ENCODE measurements around the gene HCRTR1. TPM values are rescaled to one million over a fixed set of nuclear protein-coding genes. Genes with fewer than 3 reads are reported as not detected.

The HCRTR1 gene
- polyA plus RNA-seq, 5 donors = 0.09 to 0.26 (median 0.10) TPM; not detected in 1

DNA sequence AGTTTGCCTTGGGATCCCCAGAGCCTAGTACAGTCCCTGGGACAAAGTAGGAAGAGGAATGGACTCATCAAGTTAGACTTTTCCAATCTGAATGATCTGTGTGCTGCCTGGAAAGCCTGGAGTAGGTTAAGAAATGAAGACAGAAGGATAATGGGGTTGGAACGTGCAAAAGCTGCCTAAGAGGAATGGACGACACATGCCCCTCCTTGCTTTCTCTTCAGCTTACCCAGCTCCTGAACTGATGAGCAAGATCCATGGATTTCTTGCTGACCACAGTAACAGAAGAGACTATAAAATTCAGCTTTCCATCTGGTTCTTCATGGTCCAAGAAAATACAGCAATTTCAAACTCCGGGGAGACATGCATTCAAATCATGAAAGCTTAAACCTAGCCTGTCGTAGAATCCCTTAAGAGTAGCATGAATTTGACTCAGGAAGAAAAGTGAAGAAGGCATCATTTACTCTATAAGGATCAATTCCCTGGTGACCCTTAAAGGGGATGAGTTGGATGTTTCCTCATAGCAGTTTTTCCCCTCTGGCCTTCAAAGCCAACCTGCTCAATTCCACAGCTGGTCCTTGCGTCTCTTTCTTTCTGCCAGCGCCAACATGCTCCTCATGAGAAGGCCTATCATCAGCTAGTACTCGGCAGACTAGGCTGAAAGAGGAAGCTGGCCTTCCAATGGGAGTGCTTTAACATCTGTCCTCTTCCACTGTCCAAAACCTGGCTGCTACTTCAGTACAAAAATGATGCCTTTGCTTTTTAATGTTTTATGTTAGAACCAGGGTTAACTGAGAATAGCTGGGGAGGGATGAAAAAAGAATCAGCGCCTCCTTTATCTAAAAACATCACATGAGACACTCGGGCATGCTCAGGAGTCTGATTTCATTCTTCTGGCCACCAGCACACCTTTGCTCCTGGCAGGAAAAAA lies 32.9 kb downstream of the HCRTR1 start:
- no peak for DNase-seq

DNA sequence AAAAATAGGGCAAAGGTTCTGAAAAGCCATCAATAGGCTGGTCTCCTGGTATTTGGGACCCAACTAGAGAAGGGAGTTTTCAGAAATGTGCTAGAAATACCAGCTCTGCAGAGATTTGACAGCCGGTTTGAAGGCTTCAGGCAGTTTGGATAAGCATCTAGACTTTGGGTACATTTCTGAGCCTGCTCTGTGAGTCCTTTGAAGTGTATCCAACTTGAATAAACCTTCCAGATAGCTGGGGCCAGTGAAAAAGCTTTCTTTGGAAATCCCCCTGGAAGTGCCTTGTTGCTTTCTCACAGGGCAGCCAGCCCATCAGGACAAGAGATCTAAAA lies 33.6 kb downstream of the HCRTR1 start:
- no peak for DNase-seq

DNA sequence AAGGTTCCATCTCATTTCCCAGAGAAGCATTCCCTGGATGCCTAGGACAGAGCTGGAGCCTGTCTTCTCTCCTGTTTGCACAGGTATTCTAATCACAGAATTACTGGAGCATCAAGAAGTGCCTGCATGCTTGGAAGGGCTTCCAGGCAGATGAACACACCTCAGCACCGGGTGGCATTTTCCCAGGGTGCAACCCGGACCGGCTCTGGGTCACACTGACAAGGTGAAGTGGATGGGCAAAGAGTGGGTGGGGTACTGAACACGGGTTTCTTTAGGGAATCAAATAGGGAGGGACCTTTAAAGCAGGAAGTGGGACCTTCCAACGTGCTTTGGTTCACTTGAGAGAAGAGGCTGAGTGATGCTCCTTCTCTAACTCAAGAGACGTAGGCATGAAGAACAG lies 34.3 kb downstream of the HCRTR1 start:
- no peak for DNase-seq

DNA sequence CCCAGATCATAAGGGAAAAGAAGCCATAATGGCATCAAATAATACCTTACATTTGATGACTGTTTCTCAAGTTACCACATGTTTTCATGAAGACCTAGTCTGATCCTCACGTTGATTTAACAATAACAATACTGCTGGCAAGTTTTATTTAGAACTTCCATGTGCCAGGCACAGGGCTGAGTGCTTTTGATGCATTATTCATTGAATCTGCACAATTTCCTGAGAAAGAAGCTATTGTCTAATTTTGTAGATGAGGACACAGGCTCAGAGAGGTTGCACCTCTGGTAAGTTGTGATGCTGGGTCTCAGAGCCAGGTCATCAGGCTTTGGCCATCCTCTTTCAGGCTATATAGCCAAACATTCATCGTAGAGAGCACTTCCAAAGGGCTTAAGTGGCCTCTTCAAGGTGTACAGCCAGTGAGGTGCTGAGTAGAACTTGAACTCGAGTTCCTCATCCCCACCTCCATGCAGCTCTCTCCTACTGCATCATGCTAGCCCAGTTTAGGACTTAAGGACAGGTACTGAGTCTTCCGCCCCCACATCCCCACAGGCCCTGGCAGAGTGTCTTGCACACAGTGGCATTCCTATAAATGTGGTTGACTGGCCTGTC lies 35.5 kb downstream of the HCRTR1 start:
- no peak for DNase-seq

DNA sequence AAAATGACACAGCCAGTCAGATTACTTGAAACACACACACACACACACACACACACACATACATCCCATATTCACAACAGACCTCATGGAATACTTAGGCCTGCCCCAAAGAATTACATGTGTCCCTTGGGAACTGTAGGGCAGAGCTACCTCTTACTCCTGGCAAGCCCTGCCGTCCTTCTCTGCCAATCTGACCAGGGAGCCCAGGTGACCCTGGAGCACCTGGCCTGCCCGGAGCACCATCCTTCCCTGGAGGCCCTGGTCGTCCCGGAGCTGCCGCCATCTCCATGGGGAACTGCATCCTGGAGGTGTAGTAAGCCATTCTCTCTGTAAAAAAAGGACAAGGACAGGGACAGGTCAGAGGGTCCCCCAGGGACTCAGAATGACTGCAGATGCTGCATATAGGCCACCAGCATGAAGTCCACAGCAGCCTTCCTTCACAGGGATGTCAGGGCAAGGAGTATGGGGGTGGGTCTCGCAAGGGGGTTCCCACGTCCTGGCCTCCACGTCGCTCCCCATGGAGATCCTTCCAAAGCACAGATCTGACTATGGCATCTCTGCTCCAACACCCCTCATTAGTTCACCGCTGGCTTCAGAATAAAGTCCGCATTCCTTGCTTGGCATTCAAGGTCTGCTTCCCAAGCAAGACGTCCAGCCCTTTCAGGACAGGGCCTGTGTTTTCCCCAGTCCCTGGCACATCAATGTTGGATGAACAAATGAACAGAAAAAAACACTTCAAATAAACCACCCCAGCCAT lies 36.4 kb downstream of the HCRTR1 start:
- DNase-seq = no peak

DNA sequence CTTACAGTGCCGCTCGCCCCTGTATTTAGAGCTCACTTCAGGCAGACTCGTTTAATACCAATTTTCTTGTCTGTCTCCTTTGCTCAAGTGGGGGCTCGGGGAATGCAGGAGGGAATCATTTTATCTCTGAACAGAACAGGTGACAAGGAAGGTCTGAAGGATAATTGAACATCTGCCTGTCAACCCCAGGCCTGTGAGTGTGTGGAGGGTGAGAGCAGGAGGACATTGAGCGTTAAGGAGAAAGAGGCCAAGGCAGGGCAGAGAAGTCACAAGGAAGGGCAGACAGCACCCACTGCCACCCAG lies 36.9 kb downstream of the HCRTR1 start:
- no peak for DNase-seq

DNA sequence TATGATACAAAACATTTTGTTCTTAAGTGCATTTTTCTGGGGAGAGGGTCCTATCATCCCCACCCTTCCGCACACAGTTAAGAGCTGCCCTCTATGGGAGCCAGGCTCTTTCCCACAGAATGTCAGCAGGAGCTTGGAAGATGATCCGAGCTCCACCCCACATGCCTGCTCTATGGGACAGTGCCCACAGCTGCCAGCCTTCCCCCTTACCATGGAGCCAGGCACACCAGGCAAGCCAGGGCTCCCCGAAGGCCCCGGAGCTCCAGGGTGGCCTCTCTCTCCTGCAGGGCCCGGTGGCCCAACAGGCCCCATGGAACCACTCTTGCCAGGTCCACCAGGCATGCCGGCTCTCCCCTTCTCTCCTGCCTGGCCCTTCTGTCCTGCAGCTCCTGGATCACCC lies 37.6 kb downstream of the HCRTR1 start:
- DNase-seq = no peak

DNA sequence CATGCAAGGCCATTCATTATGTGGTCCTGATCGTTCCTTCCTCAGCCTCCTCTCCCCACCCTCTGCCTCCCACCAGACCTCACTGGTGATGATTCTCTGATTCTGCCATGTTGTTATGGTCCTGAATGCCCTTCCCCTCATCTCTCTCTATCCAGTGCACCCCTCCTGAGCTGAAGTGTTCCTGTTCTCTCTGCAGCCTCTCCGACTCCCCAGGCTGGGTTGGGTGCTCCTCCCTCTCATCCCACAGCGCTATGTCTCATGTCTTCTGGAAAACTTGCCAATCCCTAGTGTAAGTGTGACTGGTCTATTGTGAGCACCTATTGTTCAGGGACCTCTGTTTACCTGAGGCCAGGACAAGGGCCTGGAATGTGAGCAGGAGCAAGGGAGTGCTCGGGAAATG lies 38.3 kb downstream of the HCRTR1 start:
- DNase-seq = no peak

DNA sequence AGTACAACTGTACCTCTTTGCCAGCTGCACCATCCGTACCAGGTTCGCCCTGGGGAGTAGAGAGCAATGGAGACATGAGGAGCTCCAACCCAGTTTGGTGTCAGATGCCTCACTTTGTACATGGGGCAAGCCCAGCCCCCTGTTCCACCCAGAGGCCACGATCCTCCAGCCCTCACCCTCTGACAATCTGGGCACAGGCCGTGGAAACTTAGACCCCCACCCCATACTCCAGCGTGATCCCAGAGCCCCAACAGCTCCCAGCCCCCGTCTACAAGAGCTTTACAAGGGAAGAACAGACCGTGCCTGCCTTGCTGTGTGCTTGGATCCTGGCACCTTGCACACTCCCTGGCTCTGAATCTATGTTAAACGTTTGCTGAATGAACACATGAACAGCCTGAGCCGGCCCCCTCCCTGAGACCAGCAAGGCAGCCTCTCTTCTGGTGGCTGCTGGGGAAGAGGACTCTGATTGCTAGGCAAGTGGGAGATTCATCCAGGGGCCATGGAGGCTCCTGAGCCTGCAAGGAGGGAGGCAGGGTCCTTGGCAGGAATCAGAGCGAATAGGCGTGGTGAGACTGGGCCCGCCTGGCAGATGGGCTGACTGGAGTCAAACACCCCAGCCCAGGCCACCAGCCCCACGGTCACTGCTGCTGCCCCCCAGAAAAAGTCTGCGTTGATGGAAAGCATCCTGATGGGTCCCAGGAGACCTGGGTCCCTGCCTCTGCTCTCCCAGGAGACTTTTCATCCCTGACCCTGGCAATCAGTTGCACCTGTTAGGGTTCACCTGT lies 39.7 kb downstream of the HCRTR1 start:
- DNase-seq = no peak

DNA sequence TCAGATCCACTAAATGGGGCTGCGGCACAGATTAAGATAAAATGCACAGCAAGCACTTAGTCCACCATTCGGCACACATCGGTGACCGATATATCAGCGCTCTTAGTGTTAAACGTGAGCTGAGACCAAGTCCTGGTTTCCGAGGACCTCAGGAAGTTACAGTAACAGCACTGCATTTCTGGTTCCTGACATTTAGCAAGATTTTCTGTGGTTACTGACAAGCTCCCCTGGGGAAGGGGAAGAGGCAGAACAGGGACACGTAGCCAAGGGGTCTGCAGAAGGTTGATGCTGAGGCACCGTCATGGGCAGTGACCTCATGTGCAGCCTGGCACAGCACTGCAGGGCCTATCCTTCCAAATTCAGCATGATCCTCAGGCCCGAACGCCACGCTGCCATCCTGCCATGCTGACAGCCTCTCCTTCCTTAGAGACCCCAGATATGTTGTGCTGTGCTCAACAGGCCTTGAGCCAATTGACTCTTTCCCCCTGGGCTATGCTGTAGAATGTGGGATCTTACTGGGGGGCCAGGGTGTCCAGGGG lies 40.6 kb downstream of the HCRTR1 start:
- no peak for DNase-seq

DNA sequence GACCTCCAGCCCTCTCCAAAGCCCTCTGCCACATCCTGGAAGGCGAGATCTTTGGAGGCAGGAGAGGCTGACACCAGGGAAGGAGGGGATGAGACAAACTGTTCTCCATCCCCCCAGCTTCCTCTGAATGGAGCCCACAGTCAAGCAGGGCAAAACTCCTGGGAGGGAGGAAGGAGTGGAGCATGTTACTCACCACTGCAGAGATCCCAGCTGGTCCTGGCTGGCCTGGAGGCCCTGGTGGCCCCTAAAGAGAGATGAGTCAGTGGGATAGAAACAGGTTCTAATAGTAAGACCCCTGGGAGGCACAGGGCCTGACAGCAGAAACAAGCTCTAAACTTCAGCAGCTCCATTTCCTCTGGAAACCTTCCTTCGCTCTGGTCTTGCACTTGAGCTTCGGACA lies 41.2 kb downstream of the HCRTR1 start:
- DNase-seq = no peak

DNA sequence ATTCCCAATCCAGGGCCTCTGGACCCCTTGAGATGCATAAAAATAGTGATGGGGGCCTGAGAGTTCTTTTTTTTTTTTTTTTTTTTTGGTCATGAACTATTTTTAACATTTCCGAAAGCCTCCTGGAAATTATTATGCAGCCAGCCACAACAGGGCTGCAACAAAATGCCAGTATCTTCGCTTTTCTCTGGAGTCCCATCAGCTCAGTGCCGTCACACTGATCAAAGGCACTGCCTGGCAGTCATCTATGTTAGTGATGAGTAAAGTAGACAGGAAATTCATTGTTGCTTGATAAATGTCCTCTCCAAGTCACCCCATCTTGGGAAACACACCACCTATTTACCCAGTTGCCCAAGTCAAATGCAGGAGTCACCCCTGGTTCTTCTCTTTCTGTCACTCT lies 42.4 kb downstream of the HCRTR1 start:
- no peak for DNase-seq

DNA sequence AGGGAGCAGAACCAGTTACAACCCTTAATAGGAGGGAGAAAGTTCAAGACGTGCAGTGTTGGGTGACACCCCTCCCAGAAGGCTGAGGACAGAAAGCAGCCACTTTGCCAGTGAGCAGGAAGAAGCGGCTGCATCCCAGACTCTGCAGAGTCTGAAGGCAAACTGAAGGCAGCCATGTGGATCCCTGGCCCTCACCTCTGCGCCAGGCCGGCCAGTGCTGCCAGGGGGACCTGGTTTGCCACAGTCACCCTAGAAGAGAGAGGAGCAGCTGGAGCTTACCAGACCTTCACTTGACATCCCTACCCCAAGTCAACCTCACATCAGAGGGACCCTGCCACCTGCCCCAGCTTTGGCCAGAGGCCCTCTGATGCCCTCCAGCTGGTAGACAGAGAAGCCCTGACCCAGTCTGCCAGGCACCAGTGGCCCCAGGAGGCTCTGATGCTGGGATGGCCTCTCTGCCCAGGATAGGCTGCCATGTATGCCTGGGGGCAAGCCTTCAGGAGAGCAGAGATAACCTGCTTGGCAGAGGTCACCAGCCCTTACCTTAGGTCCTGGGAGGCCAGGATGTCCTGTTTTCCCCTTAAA lies 43.5 kb downstream of the HCRTR1 start:
- no peak for DNase-seq

DNA sequence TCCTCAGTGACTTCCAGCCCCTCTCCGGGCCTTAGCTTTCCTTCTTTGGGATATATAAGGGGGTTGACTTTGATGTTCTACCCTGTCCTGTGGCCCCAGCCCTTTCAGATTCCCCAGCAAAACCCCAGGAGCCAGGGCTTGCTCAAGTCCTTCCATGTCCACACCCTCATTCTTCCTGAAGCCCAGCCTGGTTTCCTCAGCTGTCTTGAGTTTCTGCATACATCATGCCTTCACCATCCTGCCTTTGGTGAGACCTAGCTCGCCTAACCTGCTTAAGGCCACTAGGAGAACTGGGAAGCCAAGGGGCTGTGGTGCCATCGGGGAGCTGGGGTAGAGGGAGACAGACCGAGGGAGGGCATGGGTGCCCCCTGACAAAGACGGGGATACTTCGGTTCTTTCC lies 44.4 kb downstream of the HCRTR1 start:
- DNase-seq = no peak

DNA sequence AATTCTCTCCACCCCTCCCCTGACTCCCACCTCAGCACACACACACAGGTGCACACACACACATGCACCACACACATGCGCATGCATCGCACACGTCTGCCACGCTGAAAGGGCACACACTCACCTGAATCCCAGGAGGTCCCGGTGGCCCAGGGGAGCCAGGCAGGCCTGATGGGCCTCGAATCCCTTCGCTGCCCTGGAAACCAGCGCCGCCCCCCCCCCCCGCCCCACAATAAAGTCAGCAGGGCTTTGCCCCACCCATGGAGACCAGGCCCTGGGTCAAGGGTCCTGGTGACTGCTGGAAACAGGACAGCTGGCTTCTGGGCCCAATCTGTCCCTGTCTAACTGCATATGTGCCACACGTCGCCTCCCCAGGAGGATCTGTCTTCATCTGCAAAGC lies 45.0 kb downstream of the HCRTR1 start:
- DNase-seq = no peak

DNA sequence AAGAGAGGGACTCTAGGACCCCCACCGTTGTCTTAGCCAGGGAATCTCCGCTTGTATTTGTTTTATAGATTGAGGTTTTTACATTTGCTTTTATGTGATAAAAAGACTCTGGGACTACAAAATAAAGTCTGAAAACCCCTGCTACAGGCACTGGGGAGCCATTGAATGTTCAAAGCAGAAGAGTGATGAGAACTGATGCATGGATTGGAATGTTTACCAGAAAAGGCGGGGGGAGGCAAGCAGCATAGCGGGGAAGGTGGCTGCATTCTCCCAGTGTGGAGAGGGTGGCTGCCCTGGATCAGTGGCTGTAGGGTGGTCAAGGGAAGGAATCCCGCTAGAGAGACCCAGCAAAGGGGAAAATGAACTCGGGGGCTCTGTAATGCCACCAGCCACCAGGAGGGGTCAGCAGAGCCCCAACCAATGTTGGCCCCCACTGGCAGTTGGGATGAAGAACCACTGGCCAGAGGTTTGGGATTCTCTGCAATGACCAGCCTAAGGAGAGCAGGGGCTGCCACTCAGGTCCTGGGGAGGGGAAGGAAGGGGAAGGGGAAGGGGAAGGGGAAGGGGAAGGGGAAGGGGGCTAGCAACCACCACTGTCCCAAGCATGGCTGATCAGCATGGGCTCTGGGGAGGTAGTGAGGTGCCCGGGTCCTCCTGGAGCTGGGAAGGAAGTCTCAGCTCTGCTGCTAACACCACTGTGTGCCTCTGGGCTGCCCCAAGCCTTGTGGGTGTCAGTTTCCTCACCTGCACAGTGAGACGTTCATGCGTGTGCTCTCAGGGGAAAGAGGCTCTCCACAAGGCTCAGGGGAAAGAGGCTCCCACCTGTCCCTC lies 46.3 kb downstream of the HCRTR1 start:
- DNase-seq = peak in 1 of 2 donors; percentile 52

DNA sequence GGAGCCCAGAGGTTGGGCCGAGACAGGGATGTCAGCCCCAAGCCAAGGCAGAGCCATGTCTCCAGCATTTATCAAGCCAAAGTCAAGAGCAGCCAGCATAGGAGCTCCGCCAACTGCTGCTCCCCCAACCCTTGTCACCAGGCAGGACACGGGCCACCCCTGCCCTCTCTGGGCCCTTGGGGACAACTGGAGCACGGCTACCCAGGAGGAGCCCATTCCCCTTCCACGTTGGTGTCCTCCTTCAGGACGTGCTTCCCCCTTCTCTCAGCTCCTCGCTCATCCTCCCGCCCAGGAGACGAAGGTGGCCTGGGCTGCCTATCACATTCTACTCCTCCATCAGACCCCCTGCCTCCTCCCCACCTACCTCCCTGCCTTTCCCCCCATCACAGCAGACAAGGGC lies 47.0 kb downstream of the HCRTR1 start:
- no peak for DNase-seq

DNA sequence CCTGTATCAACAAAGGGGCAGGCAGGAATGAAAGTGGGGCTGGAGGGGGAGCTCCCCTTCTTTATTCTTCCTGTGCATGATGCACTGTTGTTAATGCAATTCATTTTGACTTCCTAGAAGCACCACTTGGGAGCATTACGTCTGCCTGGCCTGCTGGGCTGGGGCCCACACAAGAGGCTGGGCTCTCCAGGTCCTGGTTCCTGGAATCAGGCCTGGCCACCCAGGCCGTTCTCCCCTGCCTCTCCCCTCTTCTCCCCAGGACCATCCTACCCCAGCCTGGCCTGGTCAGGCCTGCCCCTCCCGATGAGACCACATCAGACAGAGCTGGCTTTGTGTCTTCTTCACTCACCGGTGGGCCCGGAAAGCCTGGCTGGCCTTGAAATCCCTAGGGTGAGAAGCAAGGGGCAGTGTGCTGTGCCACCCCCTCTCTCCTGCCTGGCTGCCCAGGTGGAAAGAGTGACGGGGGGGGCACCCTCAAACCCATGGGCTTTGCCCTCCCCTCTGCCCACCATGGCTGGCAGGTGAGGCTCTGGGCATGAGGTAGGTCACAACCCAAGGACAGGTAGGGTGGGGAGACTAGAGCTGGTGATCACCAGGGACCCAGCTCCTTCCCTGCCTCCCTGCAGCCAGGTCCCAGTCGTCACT lies 47.9 kb downstream of the HCRTR1 start:
- DNase-seq = no peak

DNA sequence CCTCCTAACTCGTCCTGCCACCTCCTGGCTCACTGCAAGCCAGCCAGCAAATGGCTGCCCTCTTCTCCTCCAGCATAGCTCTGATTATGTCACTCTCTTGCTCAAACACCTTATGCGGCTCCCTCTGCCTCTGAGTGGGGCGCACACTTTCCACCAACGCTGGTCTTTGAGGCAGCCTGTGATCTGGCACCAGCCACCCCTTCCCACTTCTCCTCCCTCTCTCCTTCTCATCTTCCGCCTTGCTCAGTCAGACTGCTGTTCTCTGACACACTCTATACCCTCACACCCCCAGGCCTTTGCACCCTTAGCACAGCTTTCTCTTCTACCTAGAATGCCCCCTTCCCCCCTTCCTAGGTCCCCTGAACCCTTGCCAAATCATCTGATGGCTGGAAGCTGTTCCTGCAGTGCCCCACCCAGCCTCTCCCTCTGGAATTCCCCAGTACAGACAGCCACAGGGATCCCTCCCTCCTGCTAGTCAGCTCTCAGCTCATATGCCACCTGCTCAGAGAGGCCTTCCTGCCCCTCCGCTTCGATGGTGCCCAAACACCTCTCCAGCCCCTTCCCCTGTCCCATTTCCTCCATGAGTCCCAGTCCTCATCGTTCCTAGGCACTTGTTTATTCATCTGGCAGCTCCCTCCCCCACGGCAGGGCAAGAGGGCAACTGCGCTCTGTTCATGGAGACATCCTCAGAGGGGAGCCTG lies 48.9 kb downstream of the HCRTR1 start:
- DNase-seq = peak in 1 of 2 donors; percentile 22
